ENCODE results near the gene TOGARAM2.

The TOGARAM2 gene

GRCh38 chr2:28981016-28981441 is at the start of gene TOGARAM2:
TOGARAM2 (plus strand) TSS chr2:28981298; CDS start chr2:28994835, 13,537 bp downstream.
- no peak for DNase-seq

- no peak for DNase-seq
Measured at GRCh38 chr2:28934769-28935168, 46.3 kb upstream of the TOGARAM2 start.

GRCh38 chr2:28941008-28941407 is 40.1 kb upstream of the TOGARAM2 start:
- DNase-seq: no peak

DNA sequence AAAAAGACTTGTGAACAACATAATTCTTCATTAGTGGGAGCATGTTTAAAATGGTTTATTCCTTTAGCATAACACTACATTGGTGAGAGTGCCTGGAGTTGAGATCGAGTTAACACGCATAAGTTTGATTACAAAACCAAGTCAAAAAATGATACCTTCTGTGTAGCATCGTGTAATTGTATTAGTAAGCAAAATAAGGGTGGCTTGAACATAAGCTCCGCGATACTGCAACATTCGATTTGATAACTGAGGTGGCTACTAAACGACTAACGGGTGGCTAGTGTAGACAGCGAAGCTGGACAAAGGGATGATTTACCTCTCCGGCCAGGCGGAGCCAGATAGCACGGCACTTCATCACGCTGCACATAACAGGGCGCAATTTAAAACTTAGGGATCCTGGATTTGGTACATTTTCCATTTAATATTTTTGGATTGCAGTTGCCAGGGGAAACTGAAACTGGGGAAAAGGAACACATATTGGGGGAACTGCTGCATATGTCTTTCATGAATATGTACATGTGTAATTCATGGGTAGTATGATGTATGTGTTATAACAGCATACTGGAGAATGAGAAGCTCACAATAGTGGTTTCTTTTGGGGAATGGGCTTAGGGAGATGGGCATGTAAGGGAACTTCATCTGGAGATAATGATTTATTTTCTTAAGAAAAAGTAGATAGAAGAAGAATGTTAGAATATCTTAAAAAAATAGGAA is 36.4 kb upstream of the TOGARAM2 start:
- no peak for DNase-seq

GRCh38 chr2:28948160-28948559 is 32.9 kb upstream of the TOGARAM2 start:
- DNase-seq: no peak

- no peak for DNase-seq
Measured at GRCh38 chr2:28949190-28949589, 31.9 kb upstream of the TOGARAM2 start.

DNA sequence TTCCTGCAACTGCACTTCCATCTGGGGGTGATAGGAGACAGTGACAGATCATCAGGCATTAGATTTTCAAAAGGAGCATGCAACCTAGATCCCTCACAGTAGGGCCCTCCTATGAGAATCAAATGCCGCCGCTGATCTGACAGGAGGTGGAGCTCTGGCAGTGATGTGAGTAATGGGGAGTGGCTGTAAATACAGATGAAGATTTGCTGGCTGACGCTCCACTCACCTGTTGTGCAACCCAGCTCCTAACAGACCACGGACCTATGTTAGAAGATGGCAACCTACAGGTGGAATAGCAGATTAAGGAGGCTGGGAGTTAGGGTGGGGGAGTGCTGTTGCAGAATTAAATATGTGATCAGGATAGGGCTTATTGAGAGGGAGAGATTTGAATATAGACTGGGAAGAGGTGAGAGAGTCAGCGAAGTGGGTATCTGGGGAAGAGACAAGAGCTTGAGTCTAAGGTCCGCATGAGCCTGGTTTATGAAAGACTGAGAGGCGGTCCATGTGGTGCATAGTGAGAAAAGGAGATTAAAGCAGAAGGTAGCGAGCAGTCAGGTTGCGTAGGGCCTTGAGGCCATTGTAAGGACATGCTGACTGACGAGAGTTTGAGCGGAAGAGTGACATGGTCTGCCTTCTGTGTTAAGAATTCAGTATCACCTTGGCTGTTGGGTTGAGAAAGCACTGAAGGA is 31.3 kb upstream of the TOGARAM2 start:
- DNase-seq: no peak

DNA sequence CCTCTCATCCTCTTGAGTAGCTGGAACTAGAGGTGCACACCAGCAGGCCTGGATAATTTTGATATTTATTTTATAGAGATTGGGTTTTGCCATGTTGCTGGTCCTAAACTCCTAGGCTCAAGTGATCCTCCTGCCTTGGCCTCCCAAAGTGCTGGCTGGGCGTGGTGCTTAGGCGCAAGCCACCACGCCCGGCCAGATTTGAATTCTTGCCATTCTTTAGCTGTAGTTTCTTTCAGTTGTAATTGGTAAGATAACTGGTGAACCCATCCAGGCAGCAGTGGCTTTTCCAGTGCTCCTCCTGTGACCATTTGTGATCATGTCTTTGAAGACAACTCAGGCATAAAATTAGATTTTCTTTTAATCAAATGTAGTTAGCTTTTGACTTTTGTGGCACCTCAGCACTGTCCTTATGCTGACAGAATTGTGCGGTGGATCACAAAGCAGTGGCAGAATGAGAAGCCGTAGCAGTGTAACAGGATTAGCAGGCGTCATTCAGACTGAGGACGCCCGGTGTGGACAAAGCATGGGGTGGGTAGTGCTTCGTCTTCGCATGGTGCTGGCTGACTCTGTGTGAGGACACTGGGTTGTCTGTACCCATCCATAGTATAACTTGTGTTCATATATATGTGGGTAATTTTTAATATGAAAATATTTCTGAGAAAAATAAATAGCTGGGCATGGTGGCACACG is 30.0 kb upstream of the TOGARAM2 start:
- no peak for DNase-seq

GRCh38 chr2:28951910-28952835 is 28.9 kb upstream of the TOGARAM2 start:
- no peak for DNase-seq

DNA sequence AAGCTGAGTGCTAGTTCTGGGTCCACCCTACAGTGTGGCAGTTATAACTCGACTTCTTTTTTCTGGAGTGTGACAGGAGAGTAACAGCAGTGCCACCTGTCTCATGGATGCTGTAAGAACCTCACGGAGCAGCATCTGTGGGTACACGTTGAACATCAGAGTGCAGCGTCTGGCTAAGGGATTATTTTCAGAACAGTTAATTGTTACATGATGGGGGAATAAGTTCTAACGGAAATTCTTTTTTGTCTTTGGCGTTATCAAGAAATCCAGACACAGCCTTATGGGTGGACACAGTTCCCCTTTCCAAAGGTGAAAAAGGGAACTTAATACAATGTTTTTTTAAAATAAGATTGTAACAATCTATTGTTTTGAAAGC is 28.3 kb upstream of the TOGARAM2 start:
- no peak for DNase-seq

- DNase-seq: no peak
Measured at GRCh38 chr2:28955467-28955866, 25.6 kb upstream of the TOGARAM2 start.

GRCh38 chr2:28956415-28956826 is 24.7 kb upstream of the TOGARAM2 start:
- no peak for DNase-seq

DNA sequence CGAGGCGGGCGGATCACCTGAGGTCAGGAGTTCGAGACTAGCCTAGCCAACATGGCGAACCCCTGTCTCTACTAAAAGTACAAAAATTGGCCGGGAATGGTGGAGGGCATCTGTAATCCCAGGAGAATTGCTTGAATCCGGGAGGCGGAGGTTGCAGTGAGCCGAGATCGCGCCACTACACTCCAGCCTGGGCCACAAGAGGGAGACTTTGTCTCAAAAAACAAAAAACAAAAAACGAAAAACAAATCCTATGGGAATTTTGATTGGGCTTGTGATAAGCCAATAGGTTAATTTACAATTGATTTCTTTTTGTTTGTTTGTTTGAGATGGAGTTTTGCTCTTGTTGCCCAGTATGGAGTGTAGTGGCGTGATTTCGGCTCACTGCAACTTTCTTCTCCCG is 24.2 kb upstream of the TOGARAM2 start:
- no peak for DNase-seq

- DNase-seq: peak; percentile 48
Measured at GRCh38 chr2:28958689-28959088, 22.4 kb upstream of the TOGARAM2 start.

- no peak for DNase-seq
Measured at GRCh38 chr2:28960401-28960800, 20.7 kb upstream of the TOGARAM2 start.

GRCh38 chr2:28962505-28962904 is 18.6 kb upstream of the TOGARAM2 start:
- no peak for DNase-seq

DNA sequence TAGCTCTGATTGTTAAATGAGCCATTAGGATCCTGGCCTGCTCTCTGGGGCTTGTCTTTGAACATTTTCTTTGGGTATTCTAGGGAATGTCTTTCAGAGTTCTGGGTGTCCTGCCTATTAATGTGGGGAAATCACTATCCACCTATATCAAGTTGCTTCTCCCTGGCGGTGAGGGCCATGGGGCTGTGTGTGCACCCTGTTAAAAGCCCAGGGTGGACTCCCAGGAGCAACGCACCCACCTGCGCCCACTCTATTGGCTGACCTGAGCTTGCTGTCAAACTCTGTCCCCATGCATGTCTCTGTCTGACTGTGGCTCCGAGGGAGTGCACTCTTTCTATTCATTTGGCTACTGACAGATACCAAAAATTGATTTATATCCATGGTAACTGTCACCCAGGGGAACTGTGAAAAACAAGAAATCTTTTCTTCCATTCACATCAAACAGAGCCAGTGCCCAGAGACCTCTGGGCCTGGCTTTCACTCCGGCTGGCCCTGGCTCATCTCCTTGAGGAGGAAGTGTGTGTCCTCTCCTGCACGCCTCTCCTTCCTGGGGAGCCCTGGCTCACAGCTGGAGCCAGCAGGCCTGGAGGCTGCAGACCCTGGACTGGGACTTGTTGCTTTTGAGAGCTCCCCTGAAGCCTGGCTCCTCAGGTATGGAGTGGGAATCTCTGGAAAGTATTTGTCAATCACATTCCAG is 10.5 kb upstream of the TOGARAM2 start:
- DNase-seq: no peak

DNA sequence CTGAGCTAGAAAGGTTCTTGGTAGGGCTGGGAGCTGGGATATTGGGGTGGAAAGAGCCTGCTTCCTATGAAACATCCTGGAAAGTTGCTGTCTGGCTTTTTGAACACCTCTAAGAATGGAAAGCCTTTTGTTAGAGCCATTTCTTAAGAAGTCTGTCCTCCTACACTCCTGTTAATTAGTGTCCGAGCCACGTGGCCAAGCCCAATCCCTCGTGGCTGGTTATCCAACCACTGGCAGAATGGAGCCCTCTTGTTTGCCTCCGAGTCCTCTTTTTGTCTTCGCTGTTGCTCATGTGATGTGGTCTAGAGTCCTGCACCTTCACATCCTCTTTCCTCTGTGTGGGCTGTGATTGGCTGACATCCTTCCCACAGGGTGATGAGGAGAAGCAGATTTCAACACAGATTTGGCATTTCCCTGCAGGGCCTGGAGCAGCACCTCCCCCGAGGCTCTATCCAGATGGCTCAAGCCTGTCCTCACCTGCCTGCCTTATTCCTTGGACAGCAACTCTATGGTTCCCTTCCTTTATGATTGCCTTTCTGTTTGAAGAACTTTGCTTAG is 8.2 kb upstream of the TOGARAM2 start:
- no peak for DNase-seq

GRCh38 chr2:28974252-28974651 is 6.8 kb upstream of the TOGARAM2 start:
- no peak for DNase-seq

DNA sequence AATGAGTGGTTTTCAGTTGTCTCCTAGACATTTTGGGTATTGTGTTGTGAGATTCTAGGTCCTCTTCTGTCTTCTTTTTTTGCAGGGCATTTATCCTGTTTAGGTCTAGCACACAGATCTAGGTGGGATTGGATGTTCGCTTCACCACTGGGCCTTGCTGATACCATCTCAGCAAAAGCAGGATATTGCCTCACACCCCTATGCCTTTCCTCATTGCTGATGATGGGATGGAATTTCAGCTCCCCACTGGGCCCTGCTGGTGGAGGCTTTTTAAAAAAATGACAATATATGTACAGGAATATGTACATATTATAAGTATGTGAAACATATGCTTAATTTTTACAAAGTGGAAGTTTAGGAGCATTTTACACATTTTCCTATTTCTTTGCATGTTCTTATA is 5.4 kb upstream of the TOGARAM2 start:
- no peak for DNase-seq

DNA sequence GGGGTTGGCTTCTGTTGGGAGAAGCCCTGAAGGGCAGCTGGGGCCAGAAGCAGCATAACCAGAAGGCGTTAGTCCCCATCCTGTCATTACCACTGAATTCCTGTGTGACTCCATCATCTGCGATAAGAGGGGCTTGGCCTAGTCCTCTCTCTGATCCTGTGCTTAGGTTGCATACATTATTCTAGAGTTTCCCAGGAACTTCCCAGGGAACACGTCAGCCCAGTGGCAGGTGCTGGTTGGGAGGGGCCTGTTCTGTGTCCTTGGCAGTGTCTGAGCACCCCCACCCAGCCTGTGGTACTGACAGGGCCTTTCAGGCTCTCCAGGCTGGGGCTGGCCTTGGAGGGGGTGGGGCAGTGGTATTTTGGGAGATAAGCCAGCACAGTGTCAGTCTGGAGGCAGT is 4.5 kb upstream of the TOGARAM2 start:
- no peak for DNase-seq

Measured in amniotic stem cell (primary cell).